CD4-positive, alpha-beta T cell treated with Interleukin-6 for 4 hours (primary cell): ENCODE results near the gene ERN1.
"Not testable (repeated sequence)": the region's sequence is repeated elsewhere in the genome, so short reads cannot be mapped to it uniquely, and the experiment has no call there.

ENCODE experiments used
- DNase-seq: peaks from one replicate; pipeline ENCODE4 v3.0.0-alpha.2; 2020; ENCODE audit warnings: mixed read lengths

Gene ERN1

DNA sequence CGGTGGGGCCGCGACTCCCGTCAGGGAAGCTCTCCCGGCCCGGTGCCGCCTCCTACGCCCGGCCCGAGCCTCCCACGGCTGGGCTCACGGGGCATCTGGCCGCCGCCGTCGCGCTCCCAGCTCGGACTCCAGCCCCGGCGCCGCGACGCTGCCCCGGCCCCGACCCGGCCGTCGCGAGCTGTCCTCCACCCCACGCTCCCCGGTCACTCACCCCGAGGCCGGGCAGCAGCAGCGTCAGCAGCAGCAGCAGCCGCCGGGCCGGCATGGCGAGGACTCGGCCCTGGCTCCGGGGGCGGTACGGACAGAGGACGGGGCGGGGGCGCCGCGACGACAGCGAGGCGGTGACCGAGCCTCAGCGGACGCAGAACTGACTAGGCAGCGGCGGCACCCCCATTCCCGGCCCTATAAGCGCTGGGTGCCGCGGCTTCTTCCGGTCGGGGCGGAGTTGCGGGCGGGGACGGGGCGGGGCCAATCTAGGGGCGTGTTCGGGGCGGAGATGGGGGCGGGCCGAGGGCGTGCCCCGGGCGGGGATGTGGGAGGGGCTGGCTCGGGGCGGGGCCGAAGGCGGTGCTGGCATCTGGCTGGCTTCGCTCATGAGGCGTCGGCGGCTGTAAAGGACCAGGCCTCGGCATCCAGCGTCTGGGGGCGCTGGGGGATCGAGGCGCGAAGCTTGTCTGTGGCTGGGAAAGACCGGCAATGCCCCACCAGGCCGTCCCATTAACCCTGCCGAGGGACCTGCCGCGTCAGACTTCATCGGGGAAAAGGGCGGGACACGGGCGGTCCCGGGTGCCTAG is at the start of gene ERN1:
Gene ERN1 (minus strand): TSS at position 380 of the 794 bp plus-strand sequence. CDS start 115 bp downstream, at position 265.
- peak; percentile 89 for DNase-seq

DNA sequence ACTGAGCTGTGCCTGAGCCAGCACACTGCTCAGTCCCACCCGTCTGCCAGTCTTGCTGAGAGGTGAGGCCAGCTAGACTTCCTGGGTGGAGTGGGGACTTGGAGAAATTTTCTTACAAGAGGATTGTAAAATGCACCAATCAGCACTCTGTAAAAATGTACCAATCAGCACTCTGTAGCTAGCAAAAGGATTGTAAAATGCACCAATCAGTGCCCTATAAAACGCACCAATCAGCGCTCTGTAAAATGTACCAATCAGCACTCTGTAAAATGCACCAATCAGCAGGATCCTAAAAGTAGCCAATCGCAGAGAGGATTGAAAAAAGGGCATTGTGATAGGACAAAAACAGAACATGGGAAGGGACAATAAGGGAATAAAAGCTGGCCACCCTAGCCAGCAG is 49.1 kb upstream of the ERN1 start:
- not testable (repeated sequence) for DNase-seq

GRCh38 chr17:64178011-64178825 is 48.3 kb upstream of the ERN1 start:
- DNase-seq, result no peak

DNA sequence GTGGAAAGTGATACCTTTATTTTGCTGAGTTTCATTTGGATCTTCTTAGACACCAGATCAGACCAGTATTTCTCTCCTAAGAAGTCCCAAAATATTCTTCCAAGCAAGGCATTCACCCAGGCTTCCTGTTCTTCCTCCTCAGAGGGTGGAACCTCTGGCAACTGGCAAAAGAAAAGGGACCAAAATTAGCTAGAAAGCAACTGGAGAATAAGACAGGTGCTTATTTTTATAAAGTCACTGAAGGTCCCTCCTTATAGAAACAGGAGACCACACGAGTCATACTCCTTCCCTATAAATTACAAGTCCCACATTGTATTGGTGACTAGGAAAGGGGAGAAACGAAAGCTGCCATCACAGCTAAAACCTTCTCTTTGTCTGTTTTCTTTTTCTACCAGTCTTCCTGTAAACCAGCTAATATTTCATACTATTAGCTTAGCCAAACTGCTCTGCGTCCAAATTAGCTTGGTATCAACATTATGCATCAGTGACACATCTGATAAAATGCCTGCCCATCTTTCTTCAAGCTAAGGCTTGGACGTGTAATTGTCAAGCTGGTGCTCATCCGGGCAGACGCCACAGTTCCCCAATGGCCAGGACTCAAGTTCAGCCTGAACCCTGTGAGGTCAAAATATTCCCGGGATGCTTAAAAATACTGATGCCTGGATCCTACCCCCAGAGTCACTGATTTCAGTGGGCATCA is 47.5 kb upstream of the ERN1 start:
- DNase-seq, result no peak

- no peak for DNase-seq
These were observed 46.6 kb upstream of the ERN1 start for GRCh38 chr17:64176556-64176955.

DNA sequence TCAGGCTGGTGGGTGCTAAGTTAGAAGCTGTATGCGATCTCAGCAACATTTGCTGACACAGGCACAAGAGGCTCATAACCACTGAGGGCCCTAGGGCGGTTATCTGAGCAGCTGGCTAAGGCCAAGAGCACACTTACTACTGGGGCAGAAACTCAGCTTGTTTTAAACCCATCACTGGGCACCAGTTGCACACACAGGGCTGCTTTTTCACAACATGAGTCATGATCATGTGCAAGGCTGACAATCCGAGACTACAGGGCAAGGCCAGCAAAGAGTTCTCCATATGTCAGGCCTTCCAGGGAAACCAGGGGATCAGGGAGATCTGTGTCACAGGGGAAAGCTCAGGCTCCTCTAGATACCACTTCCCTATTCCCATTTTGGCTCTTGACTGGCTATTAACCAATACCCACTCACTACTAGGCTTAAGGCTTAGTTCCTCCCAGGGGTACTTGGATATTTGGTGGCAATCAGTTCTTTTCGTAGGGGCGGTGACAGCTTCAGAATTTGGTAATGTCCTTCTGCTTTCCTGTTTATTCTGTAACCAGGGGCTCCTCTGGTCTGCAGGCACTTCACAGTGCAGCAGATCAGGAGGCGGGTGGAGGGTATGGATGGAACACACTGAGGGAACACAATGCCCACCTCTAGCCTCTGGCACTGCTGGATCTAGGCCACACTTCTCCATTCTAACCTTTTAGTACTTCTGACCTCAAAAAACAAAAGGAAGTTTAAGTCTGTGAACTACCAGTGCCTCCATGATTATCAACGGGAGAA is 44.9 kb upstream of the ERN1 start:
- DNase-seq, result no peak

- no peak for DNase-seq
These were observed 43.7 kb upstream of the ERN1 start for GRCh38 chr17:64173646-64174045.

GRCh38 chr17:64172510-64172909 is 42.6 kb upstream of the ERN1 start:
- no peak for DNase-seq

DNA sequence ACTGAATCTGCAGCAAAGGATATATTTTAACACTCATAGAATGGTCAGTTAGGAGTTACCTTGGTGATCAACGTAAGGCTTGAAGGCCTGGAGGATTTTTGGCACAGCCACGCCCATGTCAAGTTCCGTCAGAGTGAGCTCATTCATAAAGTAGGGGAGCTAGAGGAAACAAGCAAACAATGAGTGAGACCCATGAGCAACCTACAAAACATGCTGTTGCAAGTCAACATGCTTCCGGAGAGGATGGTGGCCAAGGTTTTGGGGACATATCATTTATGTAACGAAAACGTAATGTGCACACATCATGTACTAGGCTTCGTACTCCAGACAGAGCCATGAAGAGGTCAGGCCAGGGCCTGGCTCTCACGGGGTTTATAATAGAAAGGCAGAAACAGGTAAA is 41.1 kb upstream of the ERN1 start:
- DNase-seq, result no peak

DNA sequence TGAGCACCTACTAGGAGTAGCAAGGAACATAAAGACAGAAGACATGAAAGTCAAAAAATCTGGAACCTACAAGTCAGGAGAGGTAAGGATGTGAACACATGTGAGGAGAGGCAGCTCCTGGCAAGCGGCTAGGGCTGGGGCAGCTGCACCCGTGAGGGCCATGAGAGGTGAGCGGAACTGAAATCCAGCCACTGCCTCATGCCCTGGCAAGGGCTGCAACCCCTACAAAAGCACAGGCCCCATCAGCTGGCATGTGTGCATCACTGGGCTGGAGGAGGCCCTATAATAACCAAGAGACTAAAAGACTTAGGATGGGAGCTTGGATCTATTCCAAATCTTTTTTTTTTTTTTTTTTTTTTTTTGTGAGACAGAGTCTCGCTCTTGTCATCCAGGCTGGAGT is 40.3 kb upstream of the ERN1 start:
- no peak for DNase-seq

GRCh38 chr17:64167666-64168065 is 37.7 kb upstream of the ERN1 start:
- DNase-seq, result not testable (repeated sequence)

- DNase-seq, result no peak
These were observed 36.9 kb upstream of the ERN1 start for GRCh38 chr17:64166876-64167275.

- DNase-seq, result no peak
These were observed 35.4 kb upstream of the ERN1 start for GRCh38 chr17:64165347-64165746.

DNA sequence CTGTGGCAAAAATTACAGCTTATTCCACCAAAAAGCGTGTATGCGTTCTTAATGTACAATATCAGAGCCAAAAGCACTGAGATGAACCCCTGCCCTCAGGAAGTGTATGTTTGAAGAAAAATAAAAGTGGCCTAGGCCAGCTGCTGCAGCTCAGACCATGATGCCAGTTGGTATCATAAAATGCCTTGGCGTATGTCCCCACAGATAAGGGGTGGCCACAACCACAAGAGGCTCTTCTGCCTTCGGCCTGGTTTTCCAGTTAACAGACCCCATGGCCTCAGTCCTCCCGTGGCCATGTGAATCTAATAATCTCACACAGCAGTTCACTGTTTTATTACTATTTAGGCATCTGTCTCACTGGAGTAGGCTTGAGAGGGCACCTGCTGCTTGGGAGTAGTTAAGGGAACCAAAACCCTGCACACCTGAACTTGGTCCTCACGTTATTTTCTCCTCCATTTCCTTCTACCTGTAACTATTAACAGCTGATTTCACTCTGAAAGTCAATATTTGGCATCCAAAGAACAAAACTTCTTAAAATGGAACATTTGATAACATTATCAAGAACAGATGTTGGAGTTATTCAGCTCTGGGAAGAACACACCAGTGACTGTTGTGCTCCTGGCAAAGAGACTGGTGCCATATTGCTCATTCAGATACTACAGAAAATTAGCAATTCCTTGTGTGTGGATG is 34.8 kb upstream of the ERN1 start:
- DNase-seq, result no peak

- no peak for DNase-seq
These were observed 33.5 kb upstream of the ERN1 start for GRCh38 chr17:64163468-64163867.

DNA sequence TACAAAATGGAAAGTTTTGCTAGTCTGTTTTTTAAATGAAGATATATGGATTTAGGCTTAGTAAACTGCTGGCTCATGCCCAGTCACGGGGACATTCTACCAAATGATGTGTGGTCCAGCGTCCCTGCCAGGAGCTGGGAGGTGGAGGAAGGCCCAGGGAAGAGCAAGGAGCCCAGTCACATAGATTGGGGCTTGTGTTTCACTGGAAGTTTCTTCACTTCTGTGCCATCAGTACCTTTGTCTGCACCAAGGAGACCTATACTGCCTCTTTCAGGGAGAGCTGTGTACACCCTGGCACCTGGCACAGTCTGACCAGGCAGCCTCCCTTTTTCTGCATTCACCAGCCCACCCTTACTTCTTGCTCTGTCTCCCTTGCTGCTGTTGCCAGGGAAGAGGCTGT is 32.6 kb upstream of the ERN1 start:
- no peak for DNase-seq

DNA sequence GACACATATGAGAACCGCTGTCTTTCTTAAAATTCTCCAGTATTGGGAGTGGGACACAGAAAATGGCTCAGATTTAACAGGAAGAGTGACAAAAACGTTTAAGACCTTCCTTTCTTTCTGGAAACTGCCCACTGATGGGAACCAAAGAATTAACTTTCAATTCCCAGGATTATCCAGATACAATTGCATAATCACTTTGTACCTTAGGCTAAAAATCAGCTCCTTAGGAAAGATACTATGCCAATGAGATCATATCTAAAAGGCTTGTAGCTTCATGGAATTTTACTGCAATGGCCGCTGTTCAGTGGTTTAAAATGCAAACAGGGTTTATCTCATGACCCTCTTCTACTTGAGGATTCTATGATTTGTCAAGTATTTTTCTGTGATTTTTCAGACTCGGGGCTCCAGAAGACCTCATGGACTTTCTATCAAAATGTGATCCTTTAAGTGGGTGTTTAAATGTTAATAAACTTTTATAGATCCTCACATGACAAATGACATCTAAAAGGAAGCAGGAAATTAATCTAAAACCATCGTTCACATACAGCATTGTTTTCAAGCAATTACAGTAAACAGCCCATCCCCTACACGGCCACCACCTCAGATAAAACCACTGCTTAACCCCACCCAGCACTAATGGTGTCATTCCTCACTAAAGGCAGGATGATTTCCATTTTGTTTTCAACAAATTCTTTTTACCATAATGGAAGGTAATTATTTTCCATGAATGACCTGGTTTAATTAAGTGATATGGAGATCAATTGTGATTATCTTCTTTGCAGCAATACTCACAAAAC is 31.6 kb upstream of the ERN1 start:
- DNase-seq, result no peak

- no peak for DNase-seq
These were observed 30.4 kb upstream of the ERN1 start for GRCh38 chr17:64160378-64160777.

GRCh38 chr17:64158831-64159590 is 29.1 kb upstream of the ERN1 start:
- DNase-seq, result no peak

- no peak for DNase-seq
These were observed 28.5 kb upstream of the ERN1 start for GRCh38 chr17:64158406-64158805.
